Naive thymus-derived CD4-positive, alpha-beta T cell (primary cell): Measurements from ENCODE around the gene GSC2. TPM values are rescaled to one million over a fixed set of nuclear protein-coding genes. Genes with fewer than 3 reads are reported as not detected.

ENCODE experiments used
- ATAC-seq: fragments of 150-1000 bp; cut with Tn5 transposase; 2 replicates; pipeline ENCODE4 v1.10.0; 2021; ENCODE audit warnings: mild to moderate bottlenecking, moderate library complexity
- CTCF ChIA-PET: fragments of 350-600 bp; sonication (Branson Sonifier 250); formaldehyde crosslinking; loops from one replicate; lab custom pipeline; 2021; ENCODE audit warnings: antibody characterized with exemption; lab: Charles Lee
- POLR2A ChIA-PET: fragments of 350-600 bp; sonication (Branson Sonifier 250); formaldehyde crosslinking; loops from one replicate; lab custom pipeline; 2021; ENCODE audit warnings: antibody characterized with exemption, inconsistent platforms; lab: Charles Lee
- DNase-seq, 9 donors: peaks; one replicate each; pipeline versions ENCODE4 v3.0.0 to v3.0.0-alpha.2; 2020 to 2022; ENCODE audit warnings: mixed read lengths in 1 of 9
- H3K27ac ChIP-seq: one replicate; pipeline ENCODE4 v1.7.0; 2013; ENCODE audit warnings: mild to moderate bottlenecking, low read depth, low read length, moderate library complexity
- H3K27me3 ChIP-seq, 2 donors: one replicate each; pipeline ENCODE4 v1.7.0; 2013; ENCODE audit warnings: low read length in 2 of 2, mild to moderate bottlenecking in 2 of 2, moderate library complexity in 2 of 2; ENCODE audit not compliant: control insufficient read depth in 2 of 2, insufficient read depth in 2 of 2
- H3K36me3 ChIP-seq, 3 experiments: 1 replicate in 2 of 3; 2 replicates in 1 of 3; pipeline ENCODE4 v1.7.0; 2013; ENCODE audit warnings: low read length in 3 of 3, mild to moderate bottlenecking in 3 of 3, moderate library complexity in 1 of 3; ENCODE audit not compliant: insufficient read depth in 3 of 3, control insufficient read depth in 2 of 3
- H3K4me1 ChIP-seq, 2 donors: one replicate each; pipeline ENCODE4 v1.7.0; 2013; ENCODE audit warnings: low read length in 2 of 2, mild to moderate bottlenecking in 2 of 2, moderate library complexity in 1 of 2; ENCODE audit not compliant: control insufficient read depth in 2 of 2, insufficient read depth in 2 of 2
- H3K4me3 ChIP-seq: 2 replicates; pipeline ENCODE4 v1.7.0; 2013; ENCODE audit warnings: mild to moderate bottlenecking, low read length
- H3K9me3 ChIP-seq, 3 experiments: 1 replicate in 2 of 3; 2 replicates in 1 of 3; pipeline ENCODE4 v1.7.0; 2013; ENCODE audit warnings: low read length in 3 of 3; ENCODE audit not compliant: control insufficient read depth in 2 of 3
- H3K27ac Mint-ChIP-seq, 9 donors: one replicate each; pipeline ENCODE4 v1.8.0; 2020 to 2022; ENCODE audit warnings: mixed read lengths in 9 of 9, mild to moderate bottlenecking in 8 of 9, moderate library complexity in 5 of 9, inconsistent platforms in 2 of 9
- H3K27me3 Mint-ChIP-seq, 5 donors: one replicate each; pipeline ENCODE4 v1.8.0; 2021 to 2022; ENCODE audit warnings: mixed read lengths in 5 of 5, mild to moderate bottlenecking in 1 of 5
- H3K36me3 Mint-ChIP-seq, 5 donors: one replicate each; pipeline ENCODE4 v1.8.0; 2020 to 2022; ENCODE audit warnings: mixed read lengths in 5 of 5, mild to moderate bottlenecking in 3 of 5, inconsistent platforms in 1 of 5
- H3K4me1 Mint-ChIP-seq, 7 donors: one replicate each; pipeline ENCODE4 v1.8.0; 2020 to 2022; ENCODE audit warnings: mixed read lengths in 7 of 7, mild to moderate bottlenecking in 3 of 7, inconsistent platforms in 1 of 7
- H3K4me3 Mint-ChIP-seq, 10 donors: one replicate each; pipeline ENCODE4 v1.8.0; 2020 to 2022; ENCODE audit warnings: mild to moderate bottlenecking in 10 of 10, mixed read lengths in 10 of 10, moderate library complexity in 6 of 10, inconsistent platforms in 2 of 10
- H3K9me3 Mint-ChIP-seq, 11 donors: one replicate each; pipeline ENCODE4 v1.8.0; 2020 to 2022; ENCODE audit warnings: mixed read lengths in 11 of 11, mild to moderate bottlenecking in 4 of 11, inconsistent platforms in 1 of 11, moderate library complexity in 1 of 11
- intact Hi-C, 2 donors: fragments of 100-400 bp; cut with micrococcal nuclease; formaldehyde crosslinking; loops; one replicate each; pipeline ENCODE4 v1.15.1; 2023
- polyA plus RNA-seq, 2 donors: library from polyadenylated mRNA; unstranded; fragments of 300-500 nt; fragmentation: Illumina TruSeq; gene quantifications; one replicate each; pipeline ENCODE4 v1.2.3, GENCODE V29; 2021
- total RNA-seq, 6 experiments: library from RNA in 5 of 6; stranded (reverse) in 5 of 6; gene quantifications; 1 replicate in 5 of 6; 2 replicates in 1 of 6; pipeline ENCODE4 v1.2.3 and lab custom pipeline; 2021 to 2026

The GSC2 gene
- total and polyA plus RNA-seq, 7 experiments from 2014 or later: not detected

DNA sequence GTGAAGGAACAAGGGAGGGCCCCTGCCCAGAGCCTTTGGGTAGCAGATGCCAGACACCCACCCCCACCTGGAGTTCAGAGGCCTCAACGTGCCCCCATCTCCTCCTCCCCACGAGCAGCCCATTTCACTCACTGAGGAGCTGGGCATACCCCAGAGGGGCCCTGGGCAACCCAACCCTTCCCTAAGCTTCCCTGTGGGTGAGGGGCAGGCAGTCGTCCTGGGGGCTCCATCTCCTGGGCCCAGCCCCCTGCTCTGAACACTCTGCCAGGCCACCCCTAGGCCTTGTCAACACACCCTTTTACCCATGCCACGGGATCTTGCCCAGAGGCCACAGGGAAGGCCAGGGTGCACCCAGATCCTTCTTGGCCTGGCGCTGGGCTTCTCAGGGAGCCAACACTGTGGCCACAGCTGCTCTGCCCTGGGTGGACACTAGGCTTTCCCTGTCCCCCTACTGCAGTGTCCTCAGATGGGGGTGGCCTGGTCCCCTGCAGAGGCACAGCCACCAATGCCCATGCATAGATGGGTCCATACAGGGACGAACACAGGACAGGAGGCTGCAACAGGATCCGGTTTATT, 25.0 kb upstream of the GSC2 start:
- Mint-ChIP-seq H3K27ac (peak overlapping the region in 1 of 9 donors; percentile 19), H3K27me3 (peaks cover 4 to 8% (median 5%) of the 10 kb centered on the region in 5 donors), H3K36me3 (no peaks in the 10 kb centered on the region), H3K4me3 (peak overlapping the region in 2 of 10 donors; percentile 52 to 63), H3K9me3 (peaks cover 0 to 4% (median 0%) of the 10 kb centered on the region in 11 donors), H3K4me1 (peaks cover 32 to 44% (median 38%) of the 10 kb centered on the region in 7 donors)
- ChIA-PET POLR2A (interaction anchor here (0.6 kb wide), 1 partner anchor 79 kb away, joined by 3 read pairs; no protein-coding TSS in a partner anchor), CTCF (interaction anchor here (0.9 kb wide), 1 partner anchor 65 kb away, joined by 3 read pairs; no protein-coding TSS in a partner anchor)
- no peaks in the 10 kb centered on the region for H3K9me3 ChIP-seq
- H3K4me3 ChIP-seq: no peak overlapping the region
- no peaks in the 10 kb centered on the region for H3K27me3 ChIP-seq
- ATAC-seq (no peak), DNase-seq (no peak)
- no peak overlapping the region for H3K27ac ChIP-seq
- peaks cover 0 to 11% (median 0%) of the 10 kb centered on the region in 3 experiments for H3K36me3 ChIP-seq
- intact Hi-C loops: loop anchor here in 1 of 2 donors (5.0 kb wide), 2 partner anchors 68 to 257 kb away; partner anchors contain the start of genes HIRA and MRPL40
- peaks cover 20 to 28% of the 10 kb centered on the region in 2 donors for H3K4me1 ChIP-seq

DNA sequence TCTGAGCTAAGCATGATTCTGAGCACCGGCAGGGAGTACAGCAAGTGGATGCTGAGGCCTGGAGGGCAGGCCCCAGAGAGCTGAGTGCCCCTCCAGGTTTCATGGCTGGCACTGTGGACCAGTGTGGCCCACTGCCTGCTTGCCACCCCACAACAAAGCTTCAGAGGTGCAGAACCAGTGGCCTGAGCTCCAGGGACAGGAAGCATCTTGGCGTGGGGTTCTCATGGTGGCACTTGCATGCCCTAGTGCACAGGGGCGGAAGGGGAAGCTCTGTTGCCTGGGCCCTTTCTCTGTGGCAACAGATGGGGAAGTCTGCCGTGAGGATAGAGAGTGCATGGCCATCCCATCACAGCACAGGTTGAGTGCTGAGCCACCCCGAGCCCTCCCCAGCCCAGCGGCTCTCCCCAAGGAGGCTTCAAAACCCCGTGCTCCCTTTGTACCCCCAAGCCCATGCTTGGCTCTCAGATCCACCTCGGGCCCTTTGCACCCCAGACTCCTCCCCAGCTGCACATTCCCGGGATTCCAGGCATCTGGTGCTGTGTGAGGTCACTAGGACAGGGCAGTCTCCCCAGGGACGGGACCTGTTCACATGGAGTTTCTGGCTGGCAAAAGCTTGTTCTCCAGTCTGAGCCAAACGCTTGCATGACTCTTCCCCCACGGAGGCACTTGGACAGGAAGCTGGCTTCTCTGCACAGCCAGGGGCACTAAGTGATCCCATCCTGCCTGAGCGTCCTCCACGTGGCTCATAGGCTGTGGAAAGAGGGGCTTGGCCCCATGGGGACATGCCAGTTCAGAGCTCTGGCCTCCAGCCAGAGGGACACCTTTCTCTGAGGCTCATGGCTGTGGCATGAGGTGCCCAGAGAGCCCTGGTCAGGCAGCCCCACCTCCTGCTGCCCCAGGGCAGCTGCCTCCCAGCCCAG, 24.3 kb upstream of the GSC2 start:
- H3K27ac ChIP-seq: no peak overlapping the region
- no peak for ATAC-seq

GRCh38 chr22:19173047-19174035, 23.2 kb upstream of the GSC2 start:
- Histone ChIP-seq H3K36me3 (peaks cover 0 to 11% (median 0%) of the 10 kb centered on the region in 3 experiments), H3K27ac (peak overlapping the region; percentile 98), H3K4me1 (peaks cover 11 to 22% of the 10 kb centered on the region in 2 donors), H3K9me3 (no peaks in the 10 kb centered on the region), H3K27me3 (peaks cover 5 to 13% of the 10 kb centered on the region in 2 donors), H3K4me3 (no peak overlapping the region)
- Mint-ChIP-seq H3K27ac (peak overlapping the region; percentile 91 to 95 (median 92)), H3K36me3 (no peaks in the 10 kb centered on the region), H3K9me3 (peaks cover 0 to 4% (median 0%) of the 10 kb centered on the region in 11 donors), H3K4me3 (peak overlapping the region; percentile 89 to 98 (median 94)), H3K4me1 (peaks cover 29 to 46% (median 38%) of the 10 kb centered on the region in 7 donors), H3K27me3 (peaks cover 15 to 23% (median 18%) of the 10 kb centered on the region in 5 donors)
- no peak for DNase-seq
- ChIA-PET POLR2A (interaction anchor here (1.1 to 1.3 kb wide), 2 partner anchors 29 to 51 kb away, joined by 3 read pairs; partner anchors contain the start of genes DGCR2 and ESS2), CTCF (no interaction called here)
- intact Hi-C loops: no loop called here
- no peak for ATAC-seq

More for the DNA sequence above, 24.3 kb upstream of the GSC2 start:
- Histone ChIP-seq H3K4me1 (peaks cover 16 to 25% of the 10 kb centered on the region in 2 donors), H3K36me3 (peaks cover 0 to 11% (median 0%) of the 10 kb centered on the region in 3 experiments), H3K9me3 (no peaks in the 10 kb centered on the region), H3K4me3 (no peak overlapping the region), H3K27me3 (peaks cover 0 to 3% of the 10 kb centered on the region in 2 donors)
- Mint-ChIP-seq H3K4me3 (peak overlapping the region in 1 of 10 donors; percentile 13), H3K36me3 (no peaks in the 10 kb centered on the region), H3K9me3 (peaks cover 0 to 4% (median 0%) of the 10 kb centered on the region in 11 donors), H3K27me3 (peaks cover 6 to 14% (median 8%) of the 10 kb centered on the region in 5 donors), H3K4me1 (peaks cover 28 to 41% (median 37%) of the 10 kb centered on the region in 7 donors), H3K27ac (peak overlapping the region in 5 of 9 donors; percentile 36 to 95 (median 81))
- CTCF ChIA-PET: interaction anchor here (0.9 kb wide), 1 partner anchor 64 kb away, joined by 3 read pairs; no protein-coding TSS in a partner anchor
- DNase-seq: no peak
- intact Hi-C loops: loop anchor here in 1 of 2 donors (5.0 kb wide), 2 partner anchors 67 to 258 kb away; partner anchors contain the start of genes HIRA and MRPL40
- POLR2A ChIA-PET: interaction anchor here (0.6 to 1.1 kb wide), 2 partner anchors 52 to 78 kb away, joined by 3 read pairs; partner anchors contain the start of gene DGCR2

GRCh38 chr22:19172213-19173046, 22.3 kb upstream of the GSC2 start:
- H3K27ac ChIP-seq: peak overlapping the region; percentile 98
- ATAC-seq (no peak), DNase-seq (no peak)
- intact Hi-C loops: no loop called here
- Mint-ChIP-seq H3K9me3 (peaks cover 0 to 4% (median 0%) of the 10 kb centered on the region in 11 donors), H3K4me3 (peak overlapping the region; percentile 89 to 98 (median 94)), H3K36me3 (no peaks in the 10 kb centered on the region), H3K27ac (peak overlapping the region; percentile 91 to 95 (median 92)), H3K27me3 (peaks cover 23 to 32% (median 23%) of the 10 kb centered on the region in 5 donors), H3K4me1 (peaks cover 29 to 46% (median 38%) of the 10 kb centered on the region in 7 donors)
- H3K27me3 ChIP-seq: peaks cover 5 to 21% of the 10 kb centered on the region in 2 donors
- CTCF ChIA-PET: no interaction called here
- POLR2A ChIA-PET: interaction anchor here (1.3 kb wide), 1 partner anchor 28 kb away, joined by 3 read pairs; the partner anchor contains the start of gene ESS2
- peaks cover 0 to 11% (median 0%) of the 10 kb centered on the region in 3 experiments for H3K36me3 ChIP-seq
- H3K4me3 ChIP-seq: peak overlapping the region; percentile 77
- no peaks in the 10 kb centered on the region for H3K9me3 ChIP-seq
- peaks cover 11 to 22% of the 10 kb centered on the region in 2 donors for H3K4me1 ChIP-seq

GRCh38 chr22:19169947-19170318, 19.8 kb upstream of the GSC2 start:
- CTCF ChIA-PET: no interaction called here
- H3K9me3 ChIP-seq: no peaks in the 10 kb centered on the region
- Mint-ChIP-seq H3K36me3 (no peaks in the 10 kb centered on the region), H3K4me1 (peaks cover 29 to 42% (median 34%) of the 10 kb centered on the region in 7 donors), H3K27me3 (peaks cover 31 to 42% (median 38%) of the 10 kb centered on the region in 5 donors), H3K27ac (peak overlapping the region in 3 of 9 donors; percentile 91 to 95 (median 92)), H3K9me3 (peaks cover 0 to 4% (median 0%) of the 10 kb centered on the region in 11 donors), H3K4me3 (peak overlapping the region; percentile 89 to 98 (median 94))
- no peak overlapping the region for H3K27ac ChIP-seq
- H3K36me3 ChIP-seq: peaks cover 0 to 11% (median 0%) of the 10 kb centered on the region in 3 experiments
- no peak for DNase-seq
- intact Hi-C loops: no loop called here
- POLR2A ChIA-PET: interaction anchor here (1.1 kb wide), 1 partner anchor 59 kb away, joined by 3 read pairs; no protein-coding TSS in a partner anchor
- no peak overlapping the region for H3K4me3 ChIP-seq
- peaks cover 5 to 23% of the 10 kb centered on the region in 2 donors for H3K27me3 ChIP-seq
- H3K4me1 ChIP-seq: peaks cover 11 to 22% of the 10 kb centered on the region in 2 donors
- no peak for ATAC-seq
